Hippocampal formation (tissue), 2 donors: Measurements from ENCODE around the gene TIMM17B.

Experiments
- DNase-seq, 2 donors: peaks; one replicate each; lab custom pipeline; 2025; lab: John Stamatoyannopoulos, UW

Gene TIMM17B

DNA sequence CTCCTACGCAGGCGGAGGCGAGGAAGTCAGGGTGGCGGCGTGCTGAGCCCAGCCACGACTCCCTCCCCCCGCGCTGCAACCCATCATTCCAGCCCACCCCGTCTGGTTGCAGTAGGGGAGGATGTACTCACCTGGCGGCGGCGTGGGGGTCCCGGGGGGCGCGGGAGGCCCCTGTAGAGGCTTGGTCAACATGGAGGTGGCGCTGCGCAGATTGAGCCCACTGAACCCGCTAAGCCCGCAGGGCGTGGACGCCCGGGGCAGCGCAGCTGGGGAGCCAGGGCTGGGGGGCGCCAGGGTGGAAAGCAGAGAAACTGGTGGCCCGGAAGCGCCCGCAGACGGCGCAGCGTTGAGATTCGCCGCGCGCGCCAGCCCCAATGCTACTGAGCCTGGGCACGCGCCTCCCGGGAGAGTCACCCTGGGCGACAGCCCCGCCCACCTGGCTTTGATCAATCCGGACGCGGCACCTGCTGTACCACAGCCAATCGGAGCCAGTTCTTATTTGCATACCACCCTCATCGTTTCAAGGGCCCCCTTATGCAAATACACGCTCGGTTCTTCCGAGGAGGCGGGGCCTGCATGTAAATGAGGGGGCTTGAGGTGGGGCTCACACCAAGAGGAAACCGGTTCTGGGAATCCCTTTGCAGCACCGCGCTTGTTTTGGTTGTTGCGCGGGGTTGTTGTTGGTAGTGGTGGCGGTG lies 21.2 kb upstream of the TIMM17B start, which contains the start of gene PIM2:
Gene PIM2, minus strand, starts transcription at position 382 of the 698 bp plus-strand sequence. Its CDS starts 190 bp downstream, at position 192.
- peak; percentile 66 for DNase-seq

DNA sequence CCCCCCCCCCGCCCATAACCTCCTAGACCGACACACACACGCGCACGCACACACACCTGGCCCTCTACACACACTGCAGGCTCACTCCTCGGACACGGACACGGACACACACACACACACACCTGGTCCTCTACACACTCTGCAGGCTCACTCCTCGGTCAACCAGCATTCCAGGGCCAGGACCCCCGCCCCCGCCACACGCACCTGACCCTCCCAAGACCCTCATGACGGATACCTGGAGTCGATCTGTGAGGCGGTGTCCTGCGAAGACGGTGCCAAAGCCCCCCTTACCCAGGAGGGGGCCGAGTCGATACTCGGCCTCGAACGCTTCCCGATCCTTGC lies 20.7 kb upstream of the TIMM17B start:
- no peak for DNase-seq

DNA sequence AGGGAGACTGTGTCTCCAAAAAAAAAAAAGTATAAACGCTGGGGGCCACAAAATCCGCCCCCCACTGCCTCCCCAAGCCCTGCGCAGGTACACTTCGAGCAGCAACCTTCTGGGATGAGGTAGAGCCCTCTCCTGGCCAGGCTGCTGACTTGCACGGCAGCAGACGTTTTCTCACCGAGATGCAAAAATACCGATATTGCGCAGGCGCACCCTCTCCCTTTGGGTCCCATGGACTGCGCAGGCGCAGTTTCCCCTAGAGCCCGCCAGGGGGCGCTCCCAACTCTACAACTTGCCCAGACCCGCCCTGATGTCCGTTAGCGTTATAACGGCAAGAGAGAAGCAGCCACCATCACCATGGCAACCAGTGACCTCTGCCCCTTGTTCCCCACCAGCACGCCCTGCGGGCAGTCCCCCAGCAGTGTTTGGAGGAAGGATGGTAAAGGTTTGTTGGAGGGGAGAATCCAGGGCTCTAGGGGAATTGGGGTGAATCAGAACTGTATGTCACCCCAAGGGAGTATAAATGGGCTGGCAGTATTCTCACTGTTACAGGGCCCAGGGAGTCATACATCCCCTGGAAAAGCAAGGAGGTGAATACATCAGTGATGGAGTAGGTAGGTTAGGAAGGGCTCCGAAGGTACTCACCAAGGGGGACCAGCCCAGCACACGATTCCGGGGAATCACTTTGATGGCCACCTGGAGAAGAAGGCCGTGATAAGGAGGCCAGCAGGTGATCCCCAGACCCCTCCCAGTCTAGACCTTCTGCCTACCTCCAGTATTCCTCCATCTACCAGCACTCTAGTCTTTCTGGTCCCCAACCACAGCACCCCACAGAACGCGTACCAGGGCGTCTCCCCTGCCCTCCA lies 19.8 kb upstream of the TIMM17B start:
- DNase-seq: peak; percentile 69 to 71

DNA sequence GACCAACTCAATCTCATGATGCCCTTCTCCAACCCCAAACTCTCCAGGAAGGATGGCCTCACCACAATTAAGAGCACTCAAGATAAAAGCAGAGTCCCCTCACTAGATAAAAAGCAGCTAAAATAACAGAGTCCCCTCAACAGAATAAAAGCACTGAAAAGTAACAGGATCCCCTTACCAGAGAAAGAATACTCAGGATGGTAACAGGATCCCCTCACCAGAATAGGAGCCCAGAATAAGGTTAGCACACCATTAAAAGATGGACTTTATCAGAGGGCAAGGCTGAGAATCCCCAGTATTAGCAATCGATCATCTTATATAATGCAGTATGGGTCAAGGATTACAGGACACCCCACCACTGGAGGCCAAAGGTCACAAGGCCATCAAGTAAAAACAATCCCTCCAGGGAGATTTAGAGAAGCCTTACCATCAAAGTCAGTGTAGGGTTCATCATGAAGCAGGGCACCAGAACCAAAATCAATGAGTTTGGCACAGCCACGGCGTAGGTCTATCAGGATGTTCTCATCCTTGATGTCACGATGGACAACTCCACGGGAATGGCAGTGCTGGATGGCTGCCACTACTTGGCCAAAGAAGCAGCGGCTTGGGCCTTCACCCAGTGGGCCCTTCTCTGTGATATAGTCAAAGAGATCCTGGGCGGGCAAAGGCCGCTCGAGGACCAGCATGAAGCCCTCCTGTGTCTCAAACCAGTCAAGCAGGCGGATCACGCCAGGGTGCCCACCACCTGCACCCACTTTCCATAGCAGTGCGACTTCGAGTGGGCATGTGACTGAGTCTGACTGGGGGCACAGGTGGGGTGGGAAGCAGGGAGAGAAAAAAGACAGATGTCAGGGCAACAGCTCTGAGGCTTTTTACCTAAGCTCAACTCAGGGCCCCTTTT lies 17.3 kb upstream of the TIMM17B start:
- DNase-seq: no peak

DNA sequence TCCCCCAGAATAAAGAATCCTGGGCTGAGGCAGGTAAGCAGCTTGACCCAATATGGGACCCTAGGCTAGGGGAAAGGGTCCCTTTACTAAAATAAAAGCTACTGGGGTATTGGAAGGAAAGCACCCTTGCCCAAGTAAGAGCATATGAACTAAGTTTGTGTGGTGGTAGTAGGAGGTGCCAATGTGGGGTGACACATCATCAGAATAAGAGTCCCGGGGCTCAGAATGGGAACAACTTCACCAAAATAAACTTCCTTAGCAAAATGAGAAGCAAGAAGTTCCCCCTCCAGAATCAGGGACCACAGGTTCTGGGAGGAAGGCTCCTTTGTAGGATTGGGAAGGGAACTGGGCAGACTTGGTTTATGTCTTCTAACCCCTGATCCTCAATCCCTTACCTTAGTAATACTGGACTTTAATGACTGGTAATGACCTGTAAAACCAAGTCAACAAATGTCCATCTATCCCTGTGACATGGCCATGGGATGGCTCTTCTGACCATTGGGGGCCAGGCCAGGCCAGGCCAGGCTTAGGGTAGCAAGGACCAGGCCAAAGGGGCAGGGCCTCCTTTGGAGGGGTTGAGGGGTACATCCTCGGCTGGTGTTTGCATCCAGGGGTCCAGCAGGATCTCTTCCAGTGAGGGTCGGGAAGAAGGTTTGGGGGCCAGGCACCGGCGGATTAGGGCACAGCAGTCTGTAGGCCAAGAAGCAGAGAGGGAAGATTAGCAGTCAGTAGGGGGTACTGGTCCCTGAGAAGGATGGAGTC lies 16.2 kb upstream of the TIMM17B start:
- DNase-seq: no peak

DNA sequence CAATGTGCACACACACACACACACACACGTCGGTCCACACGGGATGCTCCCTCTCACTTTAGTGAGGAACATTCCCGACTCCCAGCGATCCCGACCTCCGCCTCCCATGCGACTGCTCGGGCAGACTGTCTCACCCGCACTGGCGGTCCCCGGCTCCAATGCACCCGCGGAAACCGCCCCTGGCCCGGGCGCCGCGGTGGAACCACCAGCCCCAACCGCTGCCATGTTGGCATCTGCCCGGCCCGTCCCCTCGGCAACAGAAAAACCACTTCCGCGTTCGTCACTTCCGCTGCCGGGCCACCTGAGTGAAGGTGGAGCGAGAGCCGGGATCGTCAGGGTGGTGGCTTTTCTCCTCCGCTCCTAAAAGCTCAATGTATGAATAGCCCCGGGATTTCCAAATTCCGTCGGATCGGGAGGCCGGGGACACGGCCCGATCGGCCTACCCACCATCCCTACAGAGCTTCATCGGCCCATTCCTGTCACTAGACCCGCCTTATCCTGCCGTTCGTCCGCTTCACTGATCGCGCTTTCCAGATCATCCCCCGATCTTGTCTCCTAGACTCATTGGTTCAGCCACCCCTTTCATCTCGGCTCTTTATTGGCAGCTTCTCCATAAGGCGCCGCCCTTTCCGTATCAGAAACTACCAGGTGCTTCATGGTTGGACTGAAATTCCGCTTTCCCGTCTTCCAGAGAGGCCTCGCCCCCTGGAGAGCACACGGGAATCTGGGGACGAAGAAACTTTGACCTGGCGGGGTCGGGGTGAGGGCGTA lies 14.0 kb upstream of the TIMM17B start, which contains the start of gene SLC35A2:
Gene SLC35A2, minus strand, starts transcription at position 235 of the 771 bp plus-strand sequence. Its CDS starts 10 bp downstream, at position 225.
- DNase-seq: peak; percentile 52 to 65

DNA sequence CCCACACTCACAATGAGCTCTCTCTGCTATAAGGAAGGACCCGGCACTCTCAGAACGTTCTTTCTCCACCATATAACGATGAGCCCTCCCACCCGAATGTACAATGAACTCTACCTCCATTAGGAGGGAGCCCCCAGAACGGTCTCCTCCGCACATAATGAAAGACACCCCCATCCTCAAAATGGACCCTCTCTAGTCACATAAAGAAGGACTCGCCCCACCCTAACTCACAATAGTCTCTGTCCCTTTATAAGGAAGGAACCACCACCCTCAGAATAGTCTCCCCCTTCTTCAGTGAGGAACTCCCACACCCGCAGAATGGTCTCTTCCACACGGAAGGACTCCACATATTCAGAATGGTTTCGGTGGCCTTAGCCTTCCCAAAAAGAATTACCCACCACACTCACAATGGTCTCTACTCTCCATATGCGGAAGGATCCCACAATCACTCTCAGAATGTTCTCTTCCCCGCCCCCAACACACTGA lies 13.4 kb upstream of the TIMM17B start:
- no peak for DNase-seq

DNA sequence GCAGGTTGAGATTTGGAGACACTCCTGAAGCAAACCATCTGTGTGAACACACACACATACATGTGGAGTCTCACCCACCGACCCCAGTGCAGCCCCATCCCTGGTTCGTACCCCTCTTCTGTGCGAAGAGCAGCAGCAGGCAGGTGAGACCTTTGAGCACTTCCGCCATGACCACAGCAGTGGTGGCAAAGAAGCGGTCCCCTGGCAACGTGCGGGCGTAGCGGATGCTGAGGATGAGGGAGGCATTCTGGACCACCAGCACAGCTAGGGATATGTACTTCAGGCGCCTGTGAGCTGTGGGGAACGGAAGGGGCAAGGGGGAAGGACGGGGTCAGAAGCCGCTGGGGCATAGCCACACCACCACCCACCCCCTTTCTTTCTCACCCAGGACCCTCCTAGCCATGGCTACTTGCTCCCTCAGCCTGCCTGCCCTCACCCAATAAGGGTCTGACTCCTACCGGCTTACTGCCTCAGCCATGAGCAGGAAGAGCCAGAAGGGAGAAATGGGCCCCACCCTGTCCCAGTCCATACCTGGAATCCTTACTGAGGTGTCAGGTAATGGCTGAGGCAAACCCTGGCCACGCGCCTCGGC lies 12.2 kb upstream of the TIMM17B start:
- DNase-seq: no peak

DNA sequence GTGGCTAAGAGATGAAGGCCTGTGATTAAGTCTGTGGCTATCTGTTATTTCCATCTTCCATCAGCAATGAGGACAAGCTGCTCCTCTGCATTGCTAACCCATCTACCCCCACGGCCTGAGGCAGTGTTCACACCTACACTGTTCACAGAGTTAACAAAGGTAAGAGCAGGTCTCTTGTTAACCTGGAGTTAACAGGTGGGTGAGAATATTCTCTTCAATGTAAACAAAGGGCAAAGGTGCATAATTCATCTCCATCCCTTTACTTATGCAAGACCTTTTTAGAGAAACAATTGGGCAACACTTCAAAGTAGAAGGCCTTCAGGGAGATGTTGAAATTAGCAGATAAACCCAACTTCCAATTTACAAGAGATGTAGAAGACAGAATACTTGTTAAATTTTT lies 11.0 kb upstream of the TIMM17B start:
- no peak for DNase-seq

DNA sequence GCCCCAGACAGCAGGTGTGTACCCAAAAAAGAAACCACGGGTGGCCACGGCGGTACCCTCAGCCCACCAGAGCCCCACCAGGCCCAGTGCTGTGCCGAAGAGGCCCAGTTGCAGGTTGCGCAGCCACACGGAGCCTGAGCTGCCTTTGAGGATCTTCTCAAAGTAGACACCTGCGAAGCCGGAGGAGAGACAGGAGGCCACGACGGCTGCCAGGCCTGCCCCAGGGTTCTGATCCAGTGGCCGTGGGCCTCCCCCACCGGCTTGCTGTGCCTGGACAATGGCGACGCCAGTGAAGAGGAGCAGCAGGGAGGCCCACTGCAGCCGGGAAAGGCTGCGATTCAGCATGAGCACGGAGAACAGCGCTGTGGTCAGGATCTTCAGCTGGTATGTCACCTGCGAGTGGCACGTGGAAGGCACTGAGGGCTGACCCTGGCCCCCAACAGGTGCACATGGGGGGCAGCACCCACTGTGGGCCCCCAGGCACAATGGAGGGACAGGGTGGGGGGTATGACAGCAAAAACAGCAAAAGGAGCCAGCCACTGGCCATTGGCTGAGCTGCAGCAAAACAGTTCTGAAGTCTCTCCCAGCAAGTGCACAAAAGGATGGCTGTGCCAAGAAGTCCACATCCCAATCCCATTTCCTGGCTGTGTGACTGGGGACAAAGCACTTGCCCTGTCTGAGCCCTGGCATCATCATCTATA lies 7.7 kb upstream of the TIMM17B start:
- no peak for DNase-seq

DNA sequence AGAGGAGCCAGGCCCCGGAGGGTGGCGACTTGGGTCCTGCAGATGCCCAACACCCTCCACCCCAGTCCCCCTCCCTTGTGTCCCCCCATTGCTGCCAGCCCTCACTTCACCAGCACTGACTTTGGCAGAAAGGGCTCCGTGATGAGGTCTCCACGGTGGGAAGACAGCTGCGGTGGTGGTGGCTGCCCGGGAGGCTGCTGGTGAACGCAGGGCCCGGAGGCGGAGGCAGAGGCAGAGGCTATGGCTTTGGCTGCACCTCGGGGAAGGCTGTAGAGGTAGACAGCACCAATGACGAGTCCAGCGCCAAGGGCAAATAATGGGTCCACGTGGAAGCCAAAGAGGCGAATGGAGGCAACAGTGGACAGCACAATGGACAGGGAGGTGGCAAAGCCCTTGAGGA lies 7.1 kb upstream of the TIMM17B start:
- no peak for DNase-seq

DNA sequence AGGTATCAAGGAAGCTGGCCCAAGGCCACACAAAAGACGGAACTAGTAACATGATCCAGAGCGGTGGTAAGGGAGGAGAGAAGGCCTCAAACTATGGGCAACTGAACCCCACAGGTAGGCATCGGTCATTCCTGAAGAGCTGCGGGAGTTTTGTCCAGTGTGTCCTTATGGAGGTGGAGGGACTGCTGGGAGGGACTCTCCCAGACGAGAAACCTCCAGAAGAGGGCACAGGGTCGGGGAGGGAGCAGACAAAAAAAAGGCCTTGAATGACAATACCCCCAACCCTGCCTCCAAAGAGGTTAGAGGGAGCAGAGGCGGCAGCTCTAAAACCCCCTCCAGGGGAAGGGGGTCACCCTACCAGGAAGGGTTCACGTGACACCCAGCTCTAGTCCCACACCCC lies 6.6 kb upstream of the TIMM17B start:
- DNase-seq: no peak

DNA sequence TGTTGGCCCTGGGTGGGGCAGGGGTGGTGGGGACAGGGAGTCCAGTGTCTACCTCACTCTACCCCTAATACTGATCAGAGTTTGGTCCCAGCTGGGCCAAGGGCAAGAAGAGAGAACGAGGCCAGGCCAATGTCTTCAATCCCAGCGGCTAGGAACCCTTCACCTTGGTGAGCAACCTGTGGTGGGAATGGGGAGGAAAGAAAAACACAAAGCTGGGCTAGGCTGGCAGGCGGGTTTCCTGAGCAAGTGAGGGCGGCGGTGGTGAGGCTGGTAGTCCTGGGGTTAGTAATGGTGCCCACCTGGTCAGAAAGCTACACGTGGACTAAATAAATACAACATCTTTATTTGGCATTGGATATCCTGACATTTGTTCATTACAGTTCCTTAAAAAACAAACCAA lies 5.7 kb upstream of the TIMM17B start:
- no peak for DNase-seq

DNA sequence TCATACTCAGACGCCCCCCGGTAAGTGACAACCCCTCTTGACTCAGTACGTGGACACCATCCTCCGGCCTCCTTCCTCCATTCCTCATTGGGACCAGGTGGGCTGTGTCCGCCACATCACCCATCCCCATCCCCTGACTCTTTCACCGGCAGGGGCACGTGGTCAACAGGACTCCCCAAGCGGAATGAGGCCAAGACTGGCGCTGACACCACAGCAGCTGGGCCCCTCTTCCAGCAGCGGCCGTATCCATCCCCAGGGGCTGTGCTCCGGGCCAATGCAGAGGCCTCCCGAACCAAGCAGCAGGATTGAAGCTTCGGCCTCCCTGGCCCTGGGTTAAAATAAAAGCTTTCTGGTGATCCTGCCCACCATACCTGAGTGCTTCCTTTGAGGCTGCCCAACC lies 5.2 kb upstream of the TIMM17B start:
- no peak for DNase-seq

DNA sequence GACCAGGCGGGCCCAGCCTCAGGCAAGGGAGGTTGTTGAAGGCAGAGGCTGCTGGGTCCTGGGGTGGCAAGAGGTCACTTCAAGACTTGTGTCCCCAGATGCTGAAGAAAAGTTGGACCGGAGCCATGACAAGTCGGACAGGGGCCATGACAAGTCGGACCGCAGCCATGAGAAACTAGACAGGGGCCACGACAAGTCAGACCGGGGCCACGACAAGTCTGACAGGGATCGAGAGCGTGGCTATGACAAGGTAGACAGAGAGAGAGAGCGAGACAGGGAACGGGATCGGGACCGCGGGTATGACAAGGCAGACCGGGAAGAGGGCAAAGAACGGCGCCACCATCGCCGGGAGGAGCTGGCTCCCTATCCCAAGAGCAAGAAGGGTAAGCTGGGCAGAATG lies 4.6 kb upstream of the TIMM17B start:
- no peak for DNase-seq

DNA sequence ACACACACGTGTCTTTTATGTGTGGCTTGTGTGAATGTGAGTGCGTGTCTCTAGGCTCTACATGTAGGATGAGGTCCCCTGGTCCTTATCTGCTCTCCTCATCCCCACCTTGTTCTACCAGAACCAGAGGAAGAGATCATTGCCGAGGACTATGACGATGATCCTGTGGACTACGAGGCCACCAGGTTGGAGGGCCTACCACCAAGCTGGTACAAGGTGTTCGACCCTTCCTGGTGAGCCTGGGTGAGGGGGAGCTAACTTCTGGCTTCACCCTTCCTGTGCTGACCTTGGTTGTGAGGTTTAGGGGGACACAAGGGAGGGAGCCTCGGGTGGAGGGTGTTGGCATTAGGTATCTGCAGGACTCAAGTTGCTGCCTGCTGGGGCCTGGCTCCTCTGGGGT lies 3.5 kb upstream of the TIMM17B start:
- no peak for DNase-seq

DNA sequence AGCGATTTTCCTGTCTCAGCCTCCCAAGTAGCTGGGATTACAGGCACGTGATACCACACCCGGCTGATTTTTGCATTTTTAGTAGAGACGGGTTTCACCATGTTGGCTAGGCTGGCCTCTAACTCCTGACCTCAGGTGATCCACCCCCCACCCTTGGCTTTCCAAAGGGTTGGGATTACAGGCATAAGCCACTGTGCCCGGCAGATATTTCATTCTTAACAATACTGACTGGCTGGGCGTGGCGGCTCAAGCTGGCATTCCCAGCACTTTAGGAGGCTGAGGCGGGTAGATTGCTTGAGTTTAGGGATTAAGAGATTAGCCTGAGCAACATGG lies 1.5 kb upstream of the TIMM17B start:
- no peak for DNase-seq

DNA sequence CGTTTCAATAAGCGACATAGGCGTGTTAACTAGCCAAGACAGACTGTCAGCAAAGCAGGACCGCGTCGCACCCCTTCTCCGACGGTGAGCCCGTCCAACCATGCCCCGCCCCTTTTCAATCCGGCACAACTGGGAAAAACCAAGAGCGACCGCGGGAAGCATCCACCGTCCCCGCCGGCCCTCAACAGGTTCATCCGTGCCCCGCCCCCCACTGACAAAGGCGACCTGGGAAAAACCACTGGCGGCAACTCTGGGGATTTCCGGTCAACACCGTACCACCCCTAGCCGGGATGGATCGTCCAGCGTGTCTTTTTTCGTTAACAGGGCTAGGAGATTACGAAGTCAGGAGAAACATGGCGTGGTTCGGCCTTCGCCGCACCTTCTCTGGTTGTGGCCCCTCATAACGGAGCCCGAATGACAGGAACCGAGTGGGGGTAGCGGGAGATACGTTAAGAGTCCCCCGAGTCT lies 377 bp downstream of the TIMM17B start:
- DNase-seq: peak; percentile 21 to 39

DNA sequence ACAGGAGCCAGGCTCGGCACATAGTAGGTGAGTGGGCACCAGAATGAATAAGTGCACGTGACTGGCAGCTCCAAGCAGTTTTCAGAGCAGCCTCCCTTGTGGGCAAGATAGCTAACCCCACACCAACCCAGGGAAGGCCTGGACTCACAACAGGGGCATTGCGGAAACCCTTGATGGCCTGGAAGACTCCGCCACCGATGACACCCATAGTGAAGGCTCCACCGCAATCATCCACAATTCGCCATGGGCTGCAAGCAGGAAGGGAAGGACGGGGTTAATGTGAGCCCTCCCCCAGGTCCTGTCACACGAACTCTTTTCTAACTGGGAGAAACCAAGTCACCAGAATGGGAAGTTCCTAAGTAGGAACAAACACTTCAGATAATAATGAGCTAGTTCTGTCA lies 957 bp downstream of the TIMM17B start:
- no peak for DNase-seq

DNA sequence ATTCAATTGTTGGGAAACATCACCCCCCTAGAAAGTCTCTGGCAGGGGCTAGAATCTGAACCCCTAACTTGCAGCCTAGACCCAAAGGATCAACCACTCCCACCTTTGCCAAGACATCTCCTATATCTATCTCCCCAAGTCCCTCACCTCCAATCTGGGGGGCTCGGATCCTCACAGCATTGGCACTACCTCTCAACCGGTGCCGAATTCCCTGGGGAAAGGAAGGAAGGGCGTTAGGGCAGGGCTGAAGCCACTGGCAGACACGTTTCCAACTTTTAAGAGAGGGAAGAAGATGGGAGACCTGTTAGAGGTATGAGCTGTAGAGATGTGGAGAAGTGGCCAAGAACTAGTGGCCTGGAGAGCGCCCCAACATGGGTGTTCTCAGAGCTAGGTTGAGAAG lies 2.7 kb downstream of the TIMM17B start:
- DNase-seq: no peak
